Measurements from ENCODE around the gene STAT5B.

GRCh38 chr17:42180922-42181850 lies 95.0 kb downstream of the STAT5B start, which contains the start of gene KCNH4:
- TF ChIP-seq MYBL2 (CRISPR knock-in tag; IDR thresholded peaks at IDR 0.05), result 0 out of 2 replicates have a peak, but pooled peaks have one; percentile 45
- no peak for TF ChIP-seq CTCF (IDR thresholded peaks at IDR 0.05)
- TF ChIP-seq SP1 (CRISPR knock-in tag; conservative IDR thresholded peaks at IDR 0.05), result peak; percentile 79
- no peak for TF ChIP-seq ZBTB21 (CRISPR knock-in tag; IDR thresholded peaks at IDR 0.05; ENCODE audit: borderline replicate concordance)
- peak; percentile 53; the same call in 1 of the 2 replicates for TF ChIP-seq FOXK1 (CRISPR knock-in tag; IDR thresholded peaks at IDR 0.05)
- no peak for TF ChIP-seq JUN (CRISPR knock-in tag; IDR thresholded peaks at IDR 0.05)
- TF ChIP-seq KAT7 (CRISPR knock-in tag; IDR thresholded peaks at IDR 0.05; ENCODE audit: borderline replicate concordance), result no peak
- no peak for TF ChIP-seq TEAD4 (CRISPR knock-in tag; IDR thresholded peaks at IDR 0.05)
